K562 (cell line): ENCODE measurements around the gene UQCRHL. TPM values are rescaled to one million over a fixed set of nuclear protein-coding genes. Genes with fewer than 3 reads are reported as not detected.

Experiments used
- CHD1 ChIP-seq: fragments of 200-600 bp; sonication (generic); IDR thresholded peaks from one replicate; pipeline ENCODE4 v1.6.1; 2012; ENCODE audit warnings: mild to moderate bottlenecking, moderate library complexity, low read length, inconsistent platforms
- KAT2B ChIP-seq: IDR thresholded peaks from one replicate; pipeline ENCODE4 v1.6.1; 2012; ENCODE audit warnings: low read depth, mild to moderate bottlenecking, control low read depth, inconsistent platforms, low read length, moderate library complexity
- MAFF ChIP-seq: IDR thresholded peaks from 2 replicates; pipeline ENCODE4 v1.6.1; 2012; ENCODE audit warnings: low read length, improper control_type of control experiment
- NR2F6 ChIP-seq: fragments of 450-650 bp; formaldehyde crosslinking; IDR thresholded peaks from 2 replicates; pipeline ENCODE4 v1.4.0; 2020; ENCODE audit warnings: mild to moderate bottlenecking
- PATZ1 ChIP-seq: fragments of 250-450 bp; sonication (Bioruptor Pico); IDR thresholded peaks from 2 replicates; pipeline ENCODE4 v1.5.0; 2020; ENCODE audit warnings: mild to moderate bottlenecking, borderline replicate concordance
- RBM34 ChIP-seq: fragments of 200-400 bp; formaldehyde crosslinking; IDR thresholded peaks from 2 replicates; pipeline ENCODE4 v1.6.1; 2018; ENCODE audit warnings: low read length, borderline replicate concordance; ENCODE audit not compliant: insufficient read depth
- SMC3 ChIP-seq: conservative IDR thresholded peaks from 2 replicates; pipeline ENCODE4 v1.6.1; 2011; ENCODE audit warnings: low read depth, low read length, improper control_type of control experiment; ENCODE audit not compliant: insufficient read depth
- SUPT5H ChIP-seq: fragments of 450-650 bp; IDR thresholded peaks from 2 replicates; pipeline ENCODE4 v1.6.1; 2016
- TSC22D4 ChIP-seq: fragments of 450-650 bp; IDR thresholded peaks from 2 replicates; pipeline ENCODE4 v1.6.1; 2016; ENCODE audit warnings: missing genetic modification characterization, missing biosample characterization, control low read depth
- WHSC1 ChIP-seq: IDR thresholded peaks from one replicate; pipeline ENCODE4 v1.6.1; 2012; ENCODE audit warnings: low read length, control low read depth, inconsistent platforms
- ZNF143 ChIP-seq: sonication (generic); formaldehyde crosslinking; IDR thresholded peaks from 2 replicates; pipeline ENCODE4 v1.9.0; 2022; ENCODE audit warnings: mild to moderate bottlenecking, missing genetic modification reagents
- polyA plus RNA-seq, 8 experiments: library from polyadenylated mRNA; depleted of rRNA in 4 of 8; stranded (reverse) in 5 of 8; unstranded in 3 of 8; fragments of >200 nt; fragmentation: Nextera tagmentation in 2 of 8; fragmentation: Illumina TruSeq in 1 of 8; extraction: Ambion mirVana in 2 of 8; extraction: Trizol in 1 of 8; gene quantifications; 2 replicates each; pipeline versions ENCODE4 v1.2.1 to v1.2.3, GENCODE V29; 2011 to 2014; ENCODE audit warnings: inconsistent platforms in 1 of 8, missing spikeins in 1 of 8
- total RNA-seq, 7 experiments: library from RNA; depleted of rRNA in 6 of 7; stranded (reverse); fragments of >200 nt in 6 of 7; fragmentation: Illumina TruSeq in 2 of 7; extraction: Trizol in 2 of 7; gene quantifications; 2 replicates each; pipeline versions ENCODE4 v1.2.1 to v1.2.3, GENCODE V29; 2011 to 2021; ENCODE audit warnings: low replicate concordance in 1 of 7
- TF ChIP-seq, protein P1 (sequence below): fragments of 450-650 bp; IDR thresholded peaks from 2 replicates; pipeline ENCODE4 v1.6.1; 2018; ENCODE audit warnings: mild to moderate bottlenecking, low read depth; ENCODE audit not compliant: partially characterized antibody
- TF ChIP-seq, protein P2 (sequence below), 2 experiments: fragments of 450-650 bp in 1 of 2; IDR thresholded peaks; 2 replicates each; pipeline ENCODE4 v1.6.1; 2011 to 2017; ENCODE audit warnings: low read depth in 2 of 2, antibody characterized with exemption in 1 of 2, borderline replicate concordance in 1 of 2, low read length in 1 of 2, mild to moderate bottlenecking in 1 of 2, mixed read lengths in 1 of 2; ENCODE audit not compliant: control insufficient read depth in 1 of 2
- TF ChIP-seq, protein P3 (sequence below): fragments of 250-450 bp; sonication (Bioruptor Pico); IDR thresholded peaks from 2 replicates; pipeline ENCODE4 v1.5.0; 2021; ENCODE audit warnings: mild to moderate bottlenecking, moderate library complexity

UQCRHL gene
- total and polyA plus RNA-seq, 9 of the 15 experiments (the other 6 are each of a cell fraction or from before 2014, with no cell fraction given): 5.1 to 41.3 (median 21.8) TPM

DNA sequence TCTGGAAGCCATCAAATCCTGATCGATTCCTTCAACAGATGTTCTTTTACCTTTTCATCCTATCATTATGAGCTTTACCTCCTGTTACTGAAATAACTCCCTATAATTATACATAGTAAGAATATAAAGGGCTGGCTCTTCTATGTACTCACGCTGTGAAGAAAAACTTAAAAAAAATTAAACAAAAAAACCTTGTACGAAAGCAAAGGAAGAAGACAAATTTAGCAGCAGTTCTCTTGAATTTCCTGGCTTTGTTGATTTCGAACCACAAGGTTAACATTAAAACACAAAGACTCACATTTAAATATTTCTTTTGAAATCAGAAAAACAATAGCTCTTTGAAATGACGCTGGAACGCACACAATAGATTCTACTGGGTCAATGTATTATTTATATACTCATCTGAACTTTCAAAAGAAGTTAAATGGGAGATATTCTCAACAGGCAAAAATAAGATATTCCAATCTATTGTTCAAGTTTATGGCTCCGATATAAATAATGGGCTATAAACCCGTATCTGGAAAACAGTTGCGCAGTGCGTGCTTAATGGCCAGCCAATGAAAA, 26.5 kb upstream of the UQCRHL start (continued):
- TF ChIP-seq PATZ1 (CRISPR knock-in tag): no peak
- TF ChIP-seq TSC22D4 (tag): no peak
- TF ChIP-seq, protein P1, sequence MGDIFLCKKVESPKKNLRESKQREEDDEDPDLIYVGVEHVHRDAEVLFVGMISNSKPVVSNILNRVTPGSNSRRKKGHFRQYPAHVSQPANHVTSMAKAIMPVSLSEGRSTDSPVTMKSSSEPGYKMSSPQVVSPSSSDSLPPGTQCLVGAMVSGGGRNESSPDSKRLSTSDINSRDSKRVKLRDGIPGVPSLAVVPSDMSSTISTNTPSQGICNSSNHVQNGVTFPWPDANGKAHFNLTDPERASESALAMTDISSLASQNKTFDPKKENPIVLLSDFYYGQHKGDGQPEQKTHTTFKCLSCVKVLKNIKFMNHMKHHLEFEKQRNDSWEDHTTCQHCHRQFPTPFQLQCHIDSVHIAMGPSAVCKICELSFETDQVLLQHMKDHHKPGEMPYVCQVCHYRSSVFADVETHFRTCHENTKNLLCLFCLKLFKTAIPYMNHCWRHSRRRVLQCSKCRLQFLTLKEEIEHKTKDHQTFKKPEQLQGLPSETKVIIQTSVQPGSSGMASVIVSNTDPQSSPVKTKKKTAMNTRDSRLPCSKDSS: no peak
- TF ChIP-seq, protein P2, sequence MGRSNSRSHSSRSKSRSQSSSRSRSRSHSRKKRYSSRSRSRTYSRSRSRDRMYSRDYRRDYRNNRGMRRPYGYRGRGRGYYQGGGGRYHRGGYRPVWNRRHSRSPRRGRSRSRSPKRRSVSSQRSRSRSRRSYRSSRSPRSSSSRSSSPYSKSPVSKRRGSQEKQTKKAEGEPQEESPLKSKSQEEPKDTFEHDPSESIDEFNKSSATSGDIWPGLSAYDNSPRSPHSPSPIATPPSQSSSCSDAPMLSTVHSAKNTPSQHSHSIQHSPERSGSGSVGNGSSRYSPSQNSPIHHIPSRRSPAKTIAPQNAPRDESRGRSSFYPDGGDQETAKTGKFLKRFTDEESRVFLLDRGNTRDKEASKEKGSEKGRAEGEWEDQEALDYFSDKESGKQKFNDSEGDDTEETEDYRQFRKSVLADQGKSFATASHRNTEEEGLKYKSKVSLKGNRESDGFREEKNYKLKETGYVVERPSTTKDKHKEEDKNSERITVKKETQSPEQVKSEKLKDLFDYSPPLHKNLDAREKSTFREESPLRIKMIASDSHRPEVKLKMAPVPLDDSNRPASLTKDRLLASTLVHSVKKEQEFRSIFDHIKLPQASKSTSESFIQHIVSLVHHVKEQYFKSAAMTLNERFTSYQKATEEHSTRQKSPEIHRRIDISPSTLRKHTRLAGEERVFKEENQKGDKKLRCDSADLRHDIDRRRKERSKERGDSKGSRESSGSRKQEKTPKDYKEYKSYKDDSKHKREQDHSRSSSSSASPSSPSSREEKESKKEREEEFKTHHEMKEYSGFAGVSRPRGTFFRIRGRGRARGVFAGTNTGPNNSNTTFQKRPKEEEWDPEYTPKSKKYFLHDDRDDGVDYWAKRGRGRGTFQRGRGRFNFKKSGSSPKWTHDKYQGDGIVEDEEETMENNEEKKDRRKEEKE (IDR thresholded peaks at IDR 0.05; ENCODE audit: borderline replicate concordance in 1 of 2, control insufficient read depth in 1 of 2, low read depth in 2 of 2, low read length in 1 of 2): no peak
- TF ChIP-seq SUPT5H: no peak
- TF ChIP-seq NR2F6 (CRISPR knock-in tag): no peak
- TF ChIP-seq RBM34: no peak
- TF ChIP-seq KAT2B: no peak
- TF ChIP-seq MAFF: no peak
- TF ChIP-seq CHD1: peak; percentile 4
- TF ChIP-seq, protein P3, sequence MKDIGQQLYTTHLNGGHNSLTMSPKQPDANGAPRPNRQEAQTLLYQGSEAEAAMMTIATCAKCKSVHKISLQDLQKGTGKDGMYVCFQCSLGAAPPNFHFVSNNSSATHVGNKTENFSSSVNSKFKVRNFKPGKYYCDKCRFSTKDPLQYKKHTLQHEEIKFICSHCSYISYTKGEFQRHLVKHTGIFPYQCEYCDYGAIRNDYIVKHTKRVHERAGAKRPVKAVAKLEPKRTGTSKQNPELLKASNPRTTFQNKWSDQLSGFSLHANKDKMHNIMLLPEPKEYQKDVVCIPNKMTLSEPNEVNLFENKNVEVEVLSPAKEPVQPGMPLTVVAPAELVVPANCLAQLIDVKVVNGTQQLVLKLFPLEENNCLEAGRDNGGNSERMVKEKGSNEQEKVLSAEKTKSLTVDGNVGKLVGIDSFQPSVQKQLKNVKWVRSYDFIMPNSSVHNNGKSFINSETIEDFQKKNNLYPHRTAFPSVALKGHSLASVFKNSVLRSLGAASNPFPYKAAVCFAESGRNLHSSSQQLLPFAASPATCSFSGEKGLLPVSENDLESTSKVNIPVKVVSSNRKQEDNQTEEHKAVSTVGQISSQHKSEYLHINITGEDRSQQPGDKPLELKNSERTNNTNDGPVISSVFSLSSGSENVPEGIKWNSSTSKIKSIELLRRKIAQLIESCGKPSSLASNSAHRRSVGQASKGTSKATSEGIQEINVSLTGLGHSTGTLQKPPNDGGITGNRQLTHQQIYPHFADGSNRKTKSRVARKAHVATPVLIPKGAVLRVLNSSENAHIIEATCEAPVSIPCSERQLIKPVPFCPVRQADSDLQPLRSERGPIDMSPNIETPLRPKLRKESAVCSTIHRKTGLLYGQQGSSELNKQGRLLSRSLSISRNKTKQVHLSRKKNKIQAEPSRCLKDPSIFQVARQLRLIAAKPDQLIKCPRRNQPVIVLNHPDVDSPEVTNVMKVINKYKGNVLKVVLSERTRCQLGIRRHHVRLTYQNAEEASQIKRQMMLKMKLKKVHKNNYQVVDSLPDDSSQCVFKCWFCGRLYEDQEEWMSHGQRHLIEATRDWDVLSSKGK (CRISPR knock-in tag): no peak
- TF ChIP-seq ZNF143 (CRISPR knock-in tag): no peak
- TF ChIP-seq WHSC1: no peak
- TF ChIP-seq SMC3: no peak
